ENCODE measurements around the gene CHID1. TPM values are rescaled to one million over a fixed set of nuclear protein-coding genes. Genes with fewer than 3 reads are reported as not detected.

CHID1 gene
- total RNA-seq, 2 experiments from 2014 or later, result 38.2 to 39.2 TPM

DNA sequence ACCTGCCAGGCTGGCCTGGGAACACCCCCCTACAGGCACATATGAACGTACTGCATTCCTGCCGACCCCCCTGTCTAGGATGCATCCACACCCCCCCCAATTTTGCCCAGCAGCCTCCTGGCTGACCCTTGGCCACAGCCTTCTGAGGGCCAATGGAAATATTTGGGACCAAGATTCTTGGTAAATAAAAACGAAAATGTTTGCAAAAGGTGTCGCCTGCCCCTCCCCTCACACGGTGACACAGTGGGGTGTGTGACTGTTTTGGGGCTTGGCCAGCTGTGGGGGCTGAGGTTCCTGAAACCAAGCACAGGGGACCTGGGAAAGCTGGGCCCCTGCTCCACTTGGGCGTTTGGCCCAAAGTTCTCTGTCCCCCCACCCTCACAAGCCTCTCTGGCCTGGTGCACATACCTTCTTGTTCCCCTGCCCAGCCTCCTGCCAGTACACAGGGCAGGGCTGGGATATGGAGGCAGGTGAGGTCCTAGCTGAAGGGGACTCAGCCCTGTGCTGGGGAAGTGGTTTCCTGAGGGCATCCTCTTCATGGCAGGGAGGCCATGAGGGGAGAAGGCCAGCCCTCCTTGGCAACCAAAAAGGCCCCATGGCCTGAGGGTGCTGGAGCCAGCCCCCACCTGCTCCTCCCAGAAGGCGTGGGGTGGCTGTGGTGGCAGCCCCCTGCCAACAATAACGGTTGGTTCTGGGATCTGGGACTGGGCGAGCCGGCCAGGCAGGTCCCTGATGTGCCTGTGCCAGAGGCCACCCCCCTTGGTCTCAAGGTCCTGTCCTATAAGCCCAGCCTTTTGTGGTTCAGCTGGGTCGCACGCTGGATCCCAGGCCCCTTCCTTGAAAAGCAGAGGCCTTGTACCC, 85.0 kb downstream of the CHID1 start:
- Mint-ChIP-seq H3K9me3 (no peaks in the 10 kb centered on the region), H3K27ac (no peak overlapping the region), H3K4me3 (no peak overlapping the region), H3K36me3 (ENCODE audit: low read depth) (peaks cover 7% of the 10 kb centered on the region), H3K27me3 (peaks cover 26% of the 10 kb centered on the region), H3K4me1 (peaks cover 42% of the 10 kb centered on the region)
- ChIA-PET POLR2A (interaction anchor here (0.9 to 6.0 kb wide), 4 partner anchors 11 to 17 kb away, joined by 4 to 45 read pairs (median 6); partner anchors contain the start of genes POLR2L, RPLP2 and TSPAN4), CTCF (no interaction called here)
- DNase-seq, result no peak

DNA sequence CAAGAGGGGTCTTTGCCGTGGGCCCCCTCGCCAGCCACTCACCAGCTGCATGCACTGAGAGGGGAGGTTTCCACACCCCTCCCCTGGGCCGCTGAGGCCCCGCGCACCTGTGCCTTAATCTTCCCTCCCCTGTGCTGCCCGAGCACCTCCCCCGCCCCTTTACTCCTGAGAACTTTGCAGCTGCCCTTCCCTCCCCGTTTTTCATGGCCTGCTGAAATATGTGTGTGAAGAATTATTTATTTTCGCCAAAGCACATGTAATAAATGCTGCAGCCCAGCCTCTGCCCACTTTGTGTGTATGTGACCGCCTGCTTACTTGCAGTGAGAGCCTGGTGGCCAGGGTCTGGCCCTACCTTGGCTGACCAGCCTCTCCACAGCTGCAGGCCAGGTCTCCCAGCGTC, 85.7 kb downstream of the CHID1 start:
- POLR2A ChIA-PET, result interaction anchor here (1.0 to 2.0 kb wide), 2 partner anchors 12 to 16 kb away, joined by 4 to 5 read pairs; partner anchors contain the start of gene RPLP2

DNA sequence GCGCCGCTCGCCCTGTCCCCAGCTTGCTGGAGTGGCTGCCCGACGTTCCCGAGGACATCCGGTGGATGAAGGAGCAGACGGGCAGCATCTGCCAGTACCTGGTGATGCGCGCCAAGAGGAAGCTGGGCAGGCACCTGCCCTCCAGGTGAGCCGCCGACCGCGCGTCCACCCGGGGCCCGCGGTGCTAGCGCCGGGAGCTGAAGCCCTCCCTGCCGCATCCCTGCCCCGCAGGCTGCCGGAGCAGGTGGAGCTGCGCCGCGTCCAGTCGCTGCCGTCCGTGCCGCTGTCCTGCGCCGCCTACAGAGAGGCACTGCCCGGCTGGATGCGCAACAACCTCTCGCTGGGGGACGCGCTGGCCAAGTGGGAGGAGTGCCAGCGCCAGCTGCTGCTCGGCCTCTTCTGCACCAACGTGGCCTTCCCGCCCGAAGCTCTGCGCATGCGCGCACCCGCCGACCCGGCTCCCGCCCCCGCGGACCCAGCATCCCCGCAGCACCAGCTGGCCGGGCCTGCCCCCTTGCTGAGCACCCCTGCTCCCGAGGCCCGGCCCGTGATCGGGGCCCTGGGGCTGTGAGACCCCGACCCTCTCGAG, 86.2 kb downstream of the CHID1 start:
- no peaks in the 10 kb centered on the region for H3K9me3 Mint-ChIP-seq
- H3K4me1 Mint-ChIP-seq, result peaks cover 37% of the 10 kb centered on the region
- POLR2A ChIA-PET, result interaction anchor here (1.0 to 2.0 kb wide), 2 partner anchors 13 to 16 kb away, joined by 4 to 5 read pairs; partner anchors contain the start of gene RPLP2
- CTCF ChIA-PET, result no interaction called here
- H3K36me3 Mint-ChIP-seq (ENCODE audit: low read depth), result peaks cover 7% of the 10 kb centered on the region
- H3K4me3 Mint-ChIP-seq, result no peak overlapping the region
- DNase-seq, result no peak
- H3K27me3 Mint-ChIP-seq, result peaks cover 19% of the 10 kb centered on the region
- no peak overlapping the region for H3K27ac Mint-ChIP-seq

More for the DNA sequence above, 85.7 kb downstream of the CHID1 start:
- H3K4me1 Mint-ChIP-seq, result peaks cover 43% of the 10 kb centered on the region
- no peak overlapping the region for H3K4me3 Mint-ChIP-seq
- CTCF ChIA-PET, result no interaction called here
- peaks cover 7% of the 10 kb centered on the region for H3K36me3 Mint-ChIP-seq (ENCODE audit: low read depth)
- DNase-seq, result no peak
- H3K27me3 Mint-ChIP-seq, result peaks cover 25% of the 10 kb centered on the region
- no peak overlapping the region for H3K27ac Mint-ChIP-seq
- H3K9me3 Mint-ChIP-seq, result no peaks in the 10 kb centered on the region

DNA sequence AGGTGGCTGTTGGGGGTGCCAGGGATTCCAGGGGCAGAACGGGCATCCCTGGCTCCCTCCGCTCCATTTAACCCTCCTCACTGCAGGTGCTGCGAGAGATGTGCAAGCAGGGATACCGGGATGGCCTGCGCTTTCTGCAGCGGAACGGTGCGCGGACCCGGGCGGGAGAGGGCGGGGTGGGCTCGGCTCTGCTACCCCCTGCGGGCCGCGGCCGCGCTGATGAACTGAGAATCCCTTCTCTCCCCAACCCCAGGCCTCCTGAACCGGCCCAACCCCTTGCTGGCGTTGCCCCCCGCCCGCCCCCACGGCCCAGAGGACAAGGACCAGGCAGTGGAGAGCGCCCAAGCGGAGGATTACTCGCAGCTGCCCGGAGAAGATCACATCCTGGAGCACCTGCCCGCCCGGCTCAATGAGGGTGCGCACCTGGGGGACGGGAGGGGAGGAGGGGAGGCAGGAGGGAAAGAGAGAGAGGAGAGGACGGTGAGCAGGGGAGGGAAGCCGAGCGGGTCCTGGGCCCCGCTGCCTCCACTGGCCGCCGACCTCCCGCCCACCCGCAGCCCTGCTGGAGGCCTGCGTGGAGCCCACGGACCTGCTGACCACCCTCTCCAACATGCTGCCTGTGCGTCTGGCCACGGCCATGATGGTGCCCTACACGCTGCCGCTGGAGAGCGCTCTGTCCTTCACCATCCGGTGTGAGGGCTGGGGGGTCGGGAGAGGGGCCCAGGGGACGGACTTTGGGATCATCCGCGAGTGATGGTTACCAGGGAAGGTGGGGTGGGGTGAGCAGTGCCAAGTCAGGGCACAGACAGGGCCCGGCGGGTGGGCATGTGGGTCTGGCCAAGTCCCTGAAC, 86.9 kb downstream of the CHID1 start:
- Mint-ChIP-seq H3K9me3 (no peaks in the 10 kb centered on the region), H3K36me3 (ENCODE audit: low read depth) (peaks cover 7% of the 10 kb centered on the region), H3K27ac (no peak overlapping the region), H3K4me3 (no peak overlapping the region), H3K4me1 (peaks cover 30% of the 10 kb centered on the region), H3K27me3 (peaks cover 13% of the 10 kb centered on the region)
- no peak for DNase-seq
- ChIA-PET CTCF (interaction anchor here (0.6 kb wide), 1 partner anchor 10 kb away, joined by 3 read pairs; no protein-coding TSS in a partner anchor), POLR2A (interaction anchor here (1.0 kb wide), 2 partner anchors 15 to 18 kb away, joined by 3 to 4 read pairs; partner anchors contain the start of gene RPLP2)

DNA sequence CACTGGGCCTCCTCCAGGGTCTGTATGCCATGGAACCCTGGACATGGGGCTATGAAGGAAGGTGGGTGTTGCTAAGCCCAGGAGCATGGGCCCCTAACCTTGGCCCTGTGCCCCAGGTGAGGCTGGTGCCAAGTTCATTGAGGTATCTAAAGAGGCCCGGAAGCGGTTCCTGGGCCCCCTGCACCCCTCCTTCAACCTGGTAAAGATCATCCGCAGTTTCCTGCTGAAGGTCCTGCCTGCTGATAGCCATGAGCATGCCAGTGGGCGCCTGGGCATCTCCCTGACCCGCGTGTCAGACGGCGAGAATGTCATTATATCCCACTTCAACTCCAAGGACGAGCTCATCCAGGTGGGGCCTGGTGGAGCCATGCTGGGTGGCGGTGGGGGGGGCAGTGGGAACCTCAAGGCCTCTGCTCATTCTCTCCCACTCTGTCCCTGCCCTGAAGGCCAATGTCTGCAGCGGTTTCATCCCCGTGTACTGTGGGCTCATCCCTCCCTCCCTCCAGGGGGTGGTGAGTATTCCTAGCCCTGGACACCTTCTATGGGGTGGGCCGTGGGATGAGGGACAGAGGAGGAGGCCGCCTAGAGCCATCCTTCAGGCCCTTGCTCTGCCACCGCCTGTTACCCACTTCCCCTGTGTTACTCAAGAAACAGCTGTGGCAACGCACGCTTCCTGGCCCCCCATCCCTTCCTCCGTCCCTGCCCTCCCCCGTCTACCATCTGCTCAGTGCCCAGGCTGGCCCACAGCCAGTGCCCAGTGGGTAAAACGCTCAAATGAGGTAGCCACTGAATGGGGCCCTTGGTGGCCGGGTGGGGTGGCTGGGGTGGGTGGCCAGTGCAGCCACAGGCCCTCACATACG, 88.9 kb downstream of the CHID1 start:
- H3K4me1 Mint-ChIP-seq, result peaks cover 21% of the 10 kb centered on the region
- H3K27ac Mint-ChIP-seq, result no peak overlapping the region
- no peak for DNase-seq
- H3K27me3 Mint-ChIP-seq, result no peaks in the 10 kb centered on the region
- H3K9me3 Mint-ChIP-seq, result no peaks in the 10 kb centered on the region
- H3K4me3 Mint-ChIP-seq, result peak overlapping the region; percentile 74
- CTCF ChIA-PET, result interaction anchor here (1.3 kb wide), 1 partner anchor 10 kb away, joined by 3 read pairs; no protein-coding TSS in a partner anchor
- peaks cover 7% of the 10 kb centered on the region for H3K36me3 Mint-ChIP-seq (ENCODE audit: low read depth)
- POLR2A ChIA-PET, result interaction anchor here (2.8 to 5.2 kb wide), 3 partner anchors 10 to 20 kb away, joined by 32 to 74 read pairs (median 62); partner anchors contain the start of genes CD151, CRACR2B, POLR2L and RPLP2

DNA sequence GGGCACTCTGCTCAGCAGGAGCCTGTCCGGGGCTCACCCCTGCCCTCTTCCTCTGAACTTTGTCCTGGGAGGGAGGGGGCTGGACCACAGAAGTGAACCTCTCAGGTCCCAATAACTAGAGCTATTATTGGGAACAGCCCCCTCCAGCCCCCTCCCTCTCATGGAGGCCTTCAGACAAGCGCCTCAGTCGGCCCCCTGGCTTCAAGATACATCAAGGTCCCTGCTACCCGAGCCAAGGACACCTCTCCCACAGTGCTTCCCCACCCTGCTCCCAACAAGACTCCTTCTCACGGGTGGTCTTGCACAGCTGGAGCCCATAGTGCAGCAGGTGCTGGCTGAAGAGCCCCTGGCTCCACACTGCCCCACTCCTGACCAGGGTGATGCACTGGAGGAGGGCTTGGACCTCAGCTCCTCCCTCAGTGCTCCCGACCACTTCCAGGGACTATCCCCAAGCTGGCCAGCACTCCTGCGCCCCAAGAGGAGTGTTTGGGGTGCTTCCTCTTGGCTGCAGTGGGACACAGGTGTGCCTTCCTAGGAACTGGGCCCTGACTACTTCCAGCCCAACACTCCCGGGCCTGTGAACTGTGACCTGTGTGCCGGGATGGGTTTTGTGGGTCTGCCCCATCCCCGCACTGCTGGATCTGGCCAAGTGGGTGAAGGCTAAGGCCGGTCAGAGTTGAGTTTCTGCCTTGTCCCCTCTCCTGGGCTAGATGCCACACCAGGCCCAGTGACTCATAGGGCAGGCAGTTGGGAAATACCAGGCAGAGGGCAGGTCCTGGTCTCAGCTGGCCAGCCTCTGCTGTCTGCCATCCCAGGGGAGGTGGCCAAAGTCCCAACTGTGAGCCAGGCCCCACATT, 89.7 kb downstream of the CHID1 start:
- H3K36me3 Mint-ChIP-seq (ENCODE audit: low read depth), result peaks cover 7% of the 10 kb centered on the region
- peak overlapping the region; percentile 40 for H3K27ac Mint-ChIP-seq

DNA sequence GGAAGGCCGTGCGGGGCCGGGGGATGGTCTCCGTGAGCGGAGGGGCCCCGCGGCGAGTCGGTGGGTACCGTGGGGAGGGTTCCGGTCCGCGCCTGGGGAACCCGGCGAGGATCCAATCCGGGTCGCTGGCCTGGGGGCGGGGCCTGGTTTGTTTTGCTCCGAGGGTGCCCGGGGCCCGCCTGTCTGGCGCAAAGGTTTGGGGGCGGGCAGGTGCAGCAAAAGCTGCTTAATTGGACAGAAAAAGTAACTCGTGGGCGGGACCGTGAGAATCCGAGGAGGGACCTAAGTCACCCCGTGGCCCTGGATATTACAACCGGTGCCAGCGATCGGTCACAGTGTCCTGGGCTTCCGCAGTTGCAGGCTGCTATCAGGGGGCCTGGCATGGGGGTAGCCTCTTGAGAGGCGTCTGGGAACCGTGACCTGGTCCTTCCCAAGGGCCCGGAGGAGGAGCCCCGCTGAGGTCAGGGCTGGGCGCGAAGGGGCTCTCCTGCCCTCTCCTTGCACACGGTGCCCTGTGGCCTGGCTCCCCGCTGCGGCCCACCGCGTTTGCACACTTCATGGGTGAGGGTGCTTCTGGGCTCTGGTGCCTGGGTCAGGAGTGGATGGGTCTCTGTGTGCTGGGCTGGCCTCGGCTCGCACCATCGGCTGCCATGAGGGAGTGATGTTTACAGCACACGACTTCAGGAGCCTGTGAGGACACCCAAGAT, 90.5 kb downstream of the CHID1 start:
- peak overlapping the region; percentile 72 for H3K27ac Mint-ChIP-seq
- H3K27me3 Mint-ChIP-seq, result no peaks in the 10 kb centered on the region
- DNase-seq, result peak; percentile 95
- POLR2A ChIA-PET, result interaction anchor here (0.7 to 5.2 kb wide), 11 partner anchors 8 to 204 kb away, joined by 3 to 74 read pairs (median 5); partner anchors contain the start of genes CD151, CRACR2B, IRF7 and PIDD1
- H3K4me1 Mint-ChIP-seq, result peaks cover 15% of the 10 kb centered on the region
- H3K9me3 Mint-ChIP-seq, result no peaks in the 10 kb centered on the region
- H3K4me3 Mint-ChIP-seq, result peak overlapping the region; percentile 74
- CTCF ChIA-PET, result interaction anchor here (1.0 to 2.0 kb wide), 4 partner anchors 9 to 370 kb away, joined by 3 to 8 read pairs (median 4); partner anchors contain the start of genes PTDSS2, RPLP2 and TSPAN4
- peaks cover 4% of the 10 kb centered on the region for H3K36me3 Mint-ChIP-seq (ENCODE audit: low read depth)

More for the DNA sequence above, 89.7 kb downstream of the CHID1 start:
- Mint-ChIP-seq H3K9me3 (no peaks in the 10 kb centered on the region), H3K4me3 (peak overlapping the region; percentile 74), H3K27me3 (no peaks in the 10 kb centered on the region), H3K4me1 (peaks cover 15% of the 10 kb centered on the region)
- DNase-seq, result no peak
- CTCF ChIA-PET, result interaction anchor here (1.0 to 2.0 kb wide), 3 partner anchors 10 to 22 kb away, joined by 3 to 8 read pairs (median 4); partner anchors contain the start of genes RPLP2 and TSPAN4
- POLR2A ChIA-PET, result interaction anchor here (0.5 to 5.2 kb wide), 9 partner anchors 9 to 205 kb away, joined by 3 to 74 read pairs (median 12); partner anchors contain the start of genes CD151, CRACR2B, IRF7 and PIDD1

DNA sequence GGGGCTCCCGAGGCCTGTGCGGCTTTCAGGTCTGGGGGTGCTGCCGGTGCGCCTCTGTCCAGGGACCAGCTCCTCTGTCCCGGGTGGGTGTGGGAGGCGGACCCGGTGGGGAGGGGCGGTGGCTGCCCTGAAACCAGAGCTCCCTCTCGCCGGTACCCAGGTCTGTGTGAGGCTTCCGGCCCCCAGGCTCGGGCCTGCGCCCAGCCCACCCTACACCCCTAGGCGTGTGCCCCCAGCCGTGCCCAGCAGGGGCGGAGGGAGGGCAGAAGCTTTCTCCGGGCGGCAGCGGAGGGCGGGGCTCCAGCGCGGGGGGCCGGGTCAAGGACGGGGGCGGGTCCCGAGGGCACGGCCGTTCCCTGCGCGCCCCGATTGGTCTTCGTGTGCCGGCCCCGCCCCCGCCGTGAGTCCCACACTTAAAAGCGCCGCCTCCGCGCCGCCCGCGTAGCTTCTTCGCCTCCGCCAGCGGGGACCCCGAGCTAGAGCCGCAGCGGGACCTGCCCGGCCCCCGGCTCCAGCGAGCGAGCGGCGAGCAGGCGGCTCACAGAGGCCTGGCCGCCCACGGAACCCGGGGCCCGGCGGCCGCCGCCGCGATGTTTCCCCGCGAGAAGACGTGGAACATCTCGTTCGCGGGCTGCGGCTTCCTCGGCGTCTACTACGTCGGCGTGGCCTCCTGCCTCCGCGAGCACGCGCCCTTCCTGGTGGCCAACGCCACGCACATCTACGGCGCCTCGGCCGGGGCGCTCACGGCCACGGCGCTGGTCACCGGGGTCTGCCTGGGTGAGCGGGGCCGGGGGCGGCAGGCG, 91.3 kb downstream of the CHID1 start:
- Mint-ChIP-seq H3K4me3 (peak overlapping the region; percentile 74), H3K27me3 (no peaks in the 10 kb centered on the region), H3K36me3 (ENCODE audit: low read depth) (no peaks in the 10 kb centered on the region), H3K27ac (peak overlapping the region; percentile 47), H3K9me3 (no peaks in the 10 kb centered on the region), H3K4me1 (peaks cover 15% of the 10 kb centered on the region)
- ChIA-PET CTCF (interaction anchor here (1.0 to 2.0 kb wide), 5 partner anchors 8 to 370 kb away, joined by 3 to 8 read pairs (median 3); partner anchors contain the start of genes DEAF1, PTDSS2, RPLP2 and TMEM80), POLR2A (interaction anchor here (0.9 to 5.2 kb wide), 13 partner anchors 7 to 204 kb away, joined by 3 to 74 read pairs (median 4); partner anchors contain the start of genes CD151, CRACR2B, IRF7 and PIDD1)
- peak; percentile 91 for DNase-seq

DNA sequence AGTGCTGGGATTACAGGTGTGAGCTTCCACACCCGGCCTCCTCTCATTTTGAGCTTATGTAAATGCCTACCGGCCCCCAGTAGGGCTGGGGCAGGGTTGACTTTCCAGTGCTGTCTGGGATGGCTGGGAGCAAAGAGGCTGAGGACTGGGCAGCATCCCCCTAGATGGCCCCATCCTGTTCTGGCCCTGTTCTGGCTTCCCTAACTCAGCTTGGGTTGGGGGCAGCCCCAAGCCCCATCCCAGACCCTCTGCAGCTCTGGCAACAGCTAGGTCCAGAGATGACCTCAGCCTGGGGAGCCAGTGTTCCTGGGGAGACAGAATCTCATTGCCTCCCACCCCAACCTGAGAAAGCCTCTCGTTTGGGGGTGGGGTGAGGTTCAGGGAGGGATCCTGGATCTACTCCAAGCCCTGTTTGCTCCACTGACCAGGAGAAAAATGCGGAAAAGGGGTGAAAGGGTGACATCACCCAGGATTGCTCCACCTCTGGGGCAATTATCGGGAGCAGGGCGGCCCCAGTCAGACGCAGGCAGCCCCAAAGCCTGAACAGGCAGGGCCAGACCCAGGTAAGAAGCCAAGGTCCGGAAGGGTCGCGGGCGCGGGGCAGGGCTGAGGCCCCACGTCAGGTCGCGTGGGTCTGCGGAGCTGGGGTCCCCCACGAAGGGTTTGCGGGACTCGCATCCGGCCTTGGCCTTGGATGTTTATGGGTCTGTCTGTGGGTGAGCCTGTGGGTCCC, 92.0 kb downstream of the CHID1 start, which contains the start of gene PNPLA2:
Gene PNPLA2 (plus strand): TSS at position 519 of the 733 bp plus-strand sequence. CDS start 805 bp downstream, outside the sequence.
- Mint-ChIP-seq H3K4me1 (peaks cover 15% of the 10 kb centered on the region), H3K36me3 (ENCODE audit: low read depth) (peaks cover 4% of the 10 kb centered on the region), H3K9me3 (no peaks in the 10 kb centered on the region), H3K27me3 (no peaks in the 10 kb centered on the region), H3K4me3 (peak within 1 kb of the TSS; percentile 74), H3K27ac (peak within 1 kb of the TSS; percentile 47)
- CTCF ChIA-PET, result interaction anchor here (1.2 to 2.0 kb wide), 4 partner anchors 7 to 369 kb away, joined by 3 to 8 read pairs (median 4); partner anchors contain the start of genes DEAF1, PTDSS2, RPLP2 and TMEM80
- POLR2A ChIA-PET, result interaction anchor here (1.0 to 5.2 kb wide), 10 partner anchors 8 to 29 kb away, joined by 3 to 74 read pairs (median 8); partner anchors contain the start of genes CD151, CRACR2B, PIDD1 and POLR2L
- no peak for DNase-seq

Measured in activated CD4-positive, alpha-beta memory T cell treated with anti-CD3 and anti-CD28 coated beads, Interleukin-2, amount 10 ng/mL, durations not matched to agents 7 days and 5 days (primary cell).